HUES6 (cell line): ENCODE measurements around the gene AP5B1.
"Not testable (repeated sequence)": the region's sequence is repeated elsewhere in the genome, so short reads cannot be mapped to it uniquely, and the experiment has no call there.

Experiments used
- H3K27ac ChIP-seq: 2 replicates; pipeline ENCODE4 v1.7.0; 2013; ENCODE audit warnings: low read depth, mild to moderate bottlenecking, low read length, inconsistent platforms
- H3K27me3 ChIP-seq: 2 replicates; pipeline ENCODE4 v1.6.1; 2013; ENCODE audit warnings: low read length; ENCODE audit not compliant: control insufficient read depth, insufficient read depth
- H3K36me3 ChIP-seq: 2 replicates; pipeline ENCODE4 v1.6.1; 2013; ENCODE audit warnings: low read length; ENCODE audit not compliant: control insufficient read depth, insufficient read depth
- H3K4me1 ChIP-seq: 2 replicates; pipeline ENCODE4 v1.6.1; 2013; ENCODE audit warnings: low read length; ENCODE audit not compliant: control insufficient read depth, insufficient read depth
- H3K4me3 ChIP-seq: 2 replicates; pipeline ENCODE4 v1.5.1; 2013; ENCODE audit warnings: low read depth, low read length
- H3K9ac ChIP-seq: one replicate; pipeline ENCODE4 v1.6.1; 2013; ENCODE audit warnings: mild to moderate bottlenecking, low read length
- H3K9me3 ChIP-seq: 2 replicates; pipeline ENCODE4 v1.6.1; 2013; ENCODE audit warnings: low read depth, low read length; ENCODE audit not compliant: control insufficient read depth, insufficient read depth

The AP5B1 gene

GRCh38 chr11:65776196-65776595 lies 4.6 kb downstream of the AP5B1 start:
- Histone ChIP-seq H3K36me3 (peaks cover 25% of the 10 kb centered on the region), H3K4me1 (no peaks in the 10 kb centered on the region), H3K9ac (no peak overlapping the region), H3K27ac (no peak overlapping the region), H3K4me3 (no peak overlapping the region), H3K9me3 (0 out of 2 replicates have a peak, but pooled peaks cover 3% of the 10 kb centered on the region), H3K27me3 (no peaks in the 10 kb centered on the region)

GRCh38 chr11:65774525-65775306 lies 6.1 kb downstream of the AP5B1 start:
- no peak overlapping the region for H3K27ac ChIP-seq
- H3K27me3 ChIP-seq = no peaks in the 10 kb centered on the region
- H3K9ac ChIP-seq = no peak overlapping the region
- 0 out of 2 replicates have a peak, but pooled peaks cover 3% of the 10 kb centered on the region for H3K9me3 ChIP-seq
- no peaks in the 10 kb centered on the region for H3K4me1 ChIP-seq
- no peak overlapping the region for H3K4me3 ChIP-seq
- H3K36me3 ChIP-seq = peaks cover 25% of the 10 kb centered on the region

GRCh38 chr11:65773784-65774411 lies 6.9 kb downstream of the AP5B1 start:
- peaks cover 21% of the 10 kb centered on the region for H3K36me3 ChIP-seq
- 0 out of 2 replicates have a peak, but pooled peaks cover 3% of the 10 kb centered on the region for H3K9me3 ChIP-seq
- H3K4me1 ChIP-seq = no peaks in the 10 kb centered on the region
- H3K4me3 ChIP-seq = no peak overlapping the region
- no peaks in the 10 kb centered on the region for H3K27me3 ChIP-seq
- no peak overlapping the region for H3K27ac ChIP-seq
- H3K9ac ChIP-seq = no peak overlapping the region

GRCh38 chr11:65771589-65772112 lies 9.1 kb downstream of the AP5B1 start:
- 0 out of 2 replicates have a peak, but pooled peaks cover 3% of the 10 kb centered on the region for H3K9me3 ChIP-seq
- no peaks in the 10 kb centered on the region for H3K4me1 ChIP-seq
- H3K9ac ChIP-seq = no peak overlapping the region
- H3K4me3 ChIP-seq = no peak overlapping the region
- no peak overlapping the region for H3K27ac ChIP-seq
- no peaks in the 10 kb centered on the region for H3K27me3 ChIP-seq
- H3K36me3 ChIP-seq = no peaks in the 10 kb centered on the region

- Histone ChIP-seq H3K27ac (no peak overlapping the region), H3K9me3 (0 out of 2 replicates have a peak, but pooled peaks cover 3% of the 10 kb centered on the region), H3K36me3 (no peaks in the 10 kb centered on the region), H3K27me3 (no peaks in the 10 kb centered on the region), H3K4me3 (no peak overlapping the region), H3K4me1 (no peaks in the 10 kb centered on the region), H3K9ac (no peak overlapping the region)
Observed at GRCh38 chr11:65770951-65771567, 9.7 kb downstream of the AP5B1 start.

- H3K36me3 ChIP-seq, H3K9me3 ChIP-seq, H3K9ac ChIP-seq, H3K4me3 ChIP-seq, H3K4me1 ChIP-seq, H3K27ac ChIP-seq, H3K27me3 ChIP-seq: not testable (repeated sequence)
Observed at GRCh38 chr11:65767806-65768205, 13.0 kb downstream of the AP5B1 start.

GRCh38 chr11:65767406-65767805 lies 13.4 kb downstream of the AP5B1 start:
- Histone ChIP-seq H3K9me3 (peaks cover 7% of the 10 kb centered on the region; the same call in 1 of the 2 replicates), H3K36me3 (no peaks in the 10 kb centered on the region), H3K27me3 (no peaks in the 10 kb centered on the region), H3K4me3 (no peak overlapping the region), H3K9ac (no peak overlapping the region), H3K4me1 (no peaks in the 10 kb centered on the region), H3K27ac (no peak overlapping the region)

- Histone ChIP-seq H3K4me3 (no peak overlapping the region), H3K27ac (no peak overlapping the region), H3K9me3 (peaks cover 7% of the 10 kb centered on the region; the same call in 1 of the 2 replicates), H3K36me3 (no peaks in the 10 kb centered on the region), H3K4me1 (no peaks in the 10 kb centered on the region), H3K9ac (no peak overlapping the region), H3K27me3 (no peaks in the 10 kb centered on the region)
Observed at GRCh38 chr11:65766535-65766934, 14.2 kb downstream of the AP5B1 start.

GRCh38 chr11:65764434-65764833 lies 16.3 kb downstream of the AP5B1 start:
- Histone ChIP-seq H3K27me3 (no peaks in the 10 kb centered on the region), H3K4me1 (no peaks in the 10 kb centered on the region), H3K9me3 (peaks cover 9% of the 10 kb centered on the region; the same call in 1 of the 2 replicates), H3K4me3 (no peak overlapping the region), H3K9ac (no peak overlapping the region), H3K27ac (no peak overlapping the region), H3K36me3 (no peaks in the 10 kb centered on the region)

GRCh38 chr11:65762816-65763215 lies 18.0 kb downstream of the AP5B1 start:
- not testable (repeated sequence) for H3K9me3 ChIP-seq, H3K9ac ChIP-seq, H3K27me3 ChIP-seq, H3K4me1 ChIP-seq, H3K36me3 ChIP-seq, H3K4me3 ChIP-seq, H3K27ac ChIP-seq

- H3K36me3 ChIP-seq, H3K4me1 ChIP-seq, H3K27ac ChIP-seq, H3K9me3 ChIP-seq, H3K27me3 ChIP-seq, H3K9ac ChIP-seq, H3K4me3 ChIP-seq: not testable (repeated sequence)
Observed at GRCh38 chr11:65762169-65762568, 18.6 kb downstream of the AP5B1 start.
